IMR-90 (cell line): ENCODE measurements around the gene EXO1. TPM values are rescaled to one million over a fixed set of nuclear protein-coding genes. Genes with fewer than 3 reads are reported as not detected.

Source experiments
- ATAC-seq: fragments of 200-7000 bp; cut with Tn5 transposase; 2 replicates; pipeline ENCODE4 v1.9.1; 2020; ENCODE audit warnings: low read depth, mild to moderate bottlenecking, moderate library complexity
- BruUV-seq: library from RNA; stranded (reverse); fragments of 400-500 nt; replicated peaks from 2 replicates; lab custom pipeline; 2021; lab: Mats Ljungman, UMichigan
- CTCF ChIA-PET: fragments of 300-600 bp; formaldehyde crosslinking; extraction: SDS; loops from one replicate; lab custom pipeline; 2021; ENCODE audit warnings: antibody characterized with exemption; lab: Yijun Ruan, JAX
- POLR2A ChIA-PET: fragments of 300-600 bp; sonication (Branson Sonifier 250); formaldehyde crosslinking; loops from one replicate; lab custom pipeline; 2022; ENCODE audit warnings: antibody characterized with exemption; ENCODE audit not compliant: unreplicated experiment; lab: Charles Lee
- DNase-seq: peaks from one replicate; pipeline ENCODE4 v3.0.0; 2013
- H2AFZ ChIP-seq: replicated peaks from 2 replicates; pipeline ENCODE3; 2013; ENCODE audit warnings: low read length, mild to moderate bottlenecking; ENCODE audit not compliant: poor library complexity
- H2AK5ac ChIP-seq: 2 replicates; pipeline ENCODE4 v1.6.1; 2013; ENCODE audit warnings: low read depth, low read length, inconsistent platforms
- H2AK9ac ChIP-seq: replicated peaks from 2 replicates; pipeline ENCODE3; 2013; ENCODE audit warnings: mild to moderate bottlenecking, low read depth, low read length, moderate library complexity; ENCODE audit not compliant: poor library complexity
- H2BK120ac ChIP-seq: 2 replicates; pipeline ENCODE4 v1.6.1; 2013; ENCODE audit warnings: low read depth, low read length, inconsistent platforms
- H2BK15ac ChIP-seq: 3 replicates; pipeline ENCODE4 v1.6.1; 2013; ENCODE audit warnings: low read depth, low read length, inconsistent platforms
- H2BK20ac ChIP-seq: 2 replicates; pipeline ENCODE4 v1.6.1; 2013; ENCODE audit warnings: low read depth, mild to moderate bottlenecking, inconsistent platforms, low read length, moderate library complexity
- H2BK5ac ChIP-seq: 2 replicates; pipeline ENCODE4 v1.6.1; 2013; ENCODE audit warnings: mild to moderate bottlenecking, low read depth, low read length, inconsistent platforms; ENCODE audit not compliant: poor library complexity, severe bottlenecking
- H3K14ac ChIP-seq: replicated peaks from 2 replicates; pipeline ENCODE4 v1.6.1; 2013; ENCODE audit warnings: low read depth, low read length, inconsistent platforms
- H3K18ac ChIP-seq: 2 replicates; pipeline ENCODE4 v1.6.1; 2013; ENCODE audit warnings: low read depth, low read length, control low read depth
- H3K23ac ChIP-seq: 2 replicates; pipeline ENCODE4 v1.6.1; 2013; ENCODE audit warnings: low read depth, low read length, inconsistent platforms
- H3K27ac ChIP-seq: 2 replicates; pipeline ENCODE4 v1.5.1; 2013; ENCODE audit warnings: mild to moderate bottlenecking, control low read depth, low read length; ENCODE audit not compliant: insufficient read depth
- H3K27me3 ChIP-seq: 2 replicates; pipeline ENCODE4 v1.6.1; 2013; ENCODE audit warnings: low read length; ENCODE audit not compliant: control insufficient read depth, insufficient read depth
- H3K36me3 ChIP-seq: 2 replicates; pipeline ENCODE4 v1.6.1; 2013; ENCODE audit warnings: low read length, mixed read lengths; ENCODE audit not compliant: control insufficient read depth, insufficient read depth
- H3K4ac ChIP-seq: 2 replicates; pipeline ENCODE4 v1.6.1; 2013; ENCODE audit warnings: low read depth, low read length, inconsistent platforms
- H3K4me1 ChIP-seq: 2 replicates; pipeline ENCODE4 v1.6.1; 2013; ENCODE audit warnings: low read length, mixed read lengths; ENCODE audit not compliant: control insufficient read depth, insufficient read depth
- H3K4me2 ChIP-seq: 2 replicates; pipeline ENCODE4 v1.6.1; 2013; ENCODE audit warnings: low read depth, mild to moderate bottlenecking, control low read depth, low read length, moderate library complexity
- H3K4me3 ChIP-seq: 2 replicates; pipeline ENCODE4 v1.5.1; 2013; ENCODE audit warnings: low read depth, mild to moderate bottlenecking, control low read depth, low read length, moderate library complexity; ENCODE audit not compliant: insufficient read depth
- H3K56ac ChIP-seq: 2 replicates; pipeline ENCODE4 v1.6.1; 2013; ENCODE audit warnings: low read length, inconsistent platforms; ENCODE audit not compliant: insufficient read depth; ENCODE audit errors: extremely low read depth
- H3K79me1 ChIP-seq, 2 experiments: 2 replicates each; pipeline ENCODE4 v1.6.1; 2013; ENCODE audit warnings: low read length in 2 of 2, inconsistent platforms in 1 of 2, low read depth in 1 of 2
- H3K9ac ChIP-seq: 2 replicates; pipeline ENCODE4 v1.6.1; 2013; ENCODE audit warnings: low read depth, low read length, control low read depth
- H3K9me1 ChIP-seq: 2 replicates; pipeline ENCODE4 v1.6.1; 2013; ENCODE audit warnings: low read length, inconsistent platforms; ENCODE audit not compliant: insufficient read depth
- H3K9me3 ChIP-seq: 2 replicates; pipeline ENCODE4 v1.6.1; 2013; ENCODE audit warnings: low read length; ENCODE audit not compliant: control insufficient read depth, insufficient read depth
- H4K20me1 ChIP-seq: 2 replicates; pipeline ENCODE4 v1.6.1; 2013; ENCODE audit warnings: low read length, inconsistent platforms; ENCODE audit not compliant: insufficient read depth
- H4K5ac ChIP-seq: 2 replicates; pipeline ENCODE4 v1.6.1; 2013; ENCODE audit warnings: mild to moderate bottlenecking, low read depth, low read length, control low read depth
- H4K8ac ChIP-seq, 2 experiments: 2 replicates each; pipeline ENCODE4 v1.6.1; 2013; ENCODE audit warnings: low read depth in 2 of 2, low read length in 2 of 2, control low read depth in 1 of 2, inconsistent platforms in 1 of 2
- H4K91ac ChIP-seq: 2 replicates; pipeline ENCODE4 v1.6.1; 2013; ENCODE audit warnings: low read depth, low read length, inconsistent platforms; ENCODE audit not compliant: insufficient read depth
- BHLHE40 ChIP-seq: fragments of 150-350 bp; IDR thresholded peaks from 2 replicates; pipeline ENCODE4 v1.6.1; 2016; ENCODE audit warnings: mild to moderate bottlenecking, low read depth, low read length
- CEBPB ChIP-seq: IDR thresholded peaks from 2 replicates; pipeline ENCODE4 v1.6.1; 2012; ENCODE audit warnings: low read depth, low read length, improper control_type of control experiment
- FOS ChIP-seq: fragments of 150-350 bp; IDR thresholded peaks from 2 replicates; pipeline ENCODE4 v1.6.1; 2016; ENCODE audit warnings: low read depth, low read length
- MXI1 ChIP-seq: IDR thresholded peaks from 2 replicates; pipeline ENCODE4 v1.6.1; 2012; ENCODE audit warnings: low read depth, mild to moderate bottlenecking, low read length, moderate library complexity, borderline replicate concordance
- NFE2L2 ChIP-seq: fragments of 150-350 bp; IDR thresholded peaks from 2 replicates; pipeline ENCODE4 v1.6.1; 2016; ENCODE audit warnings: low read depth, mild to moderate bottlenecking, low read length
- POLR2A ChIP-seq: IDR thresholded peaks from 2 replicates; pipeline ENCODE4 v1.6.1; 2012; ENCODE audit warnings: mild to moderate bottlenecking, low read depth, low read length
- RAD21 ChIP-seq: IDR thresholded peaks from 2 replicates; pipeline ENCODE4 v1.6.1; 2012; ENCODE audit warnings: low read length, improper control_type of control experiment
- RCOR1 ChIP-seq: IDR thresholded peaks from 2 replicates; pipeline ENCODE4 v1.6.1; 2012; ENCODE audit warnings: mild to moderate bottlenecking, low read length, improper control_type of control experiment; ENCODE audit not compliant: insufficient replicate concordance
- SMC3 ChIP-seq: fragments of 150-350 bp; IDR thresholded peaks from 2 replicates; pipeline ENCODE4 v1.6.1; 2016; ENCODE audit warnings: low read depth, mild to moderate bottlenecking, antibody characterized with exemption, low read length, moderate library complexity
- WGBS, 2 experiments: methylation state at CpG; one replicate each; pipeline versions ENCODE4 v1.1.5 to v1.1.7; 2013; ENCODE audit warnings: missing lambda C conversion rate in 2 of 2; ENCODE audit not compliant: insufficient read length in 1 of 2; ENCODE audit errors: extremely low coverage in 2 of 2; 5-methylcytosine and 5-hydroxymethylcytosine counted together
- dilution Hi-C: fragments of 300-500 bp; cut with HindIII; formaldehyde crosslinking; loops from one replicate; pipeline ENCODE4 v1.14.3; 2018; ENCODE audit warnings: low sequenced_read_pairs; ENCODE audit not compliant: unreplicated experiment
- in situ Hi-C: fragments of 300-500 bp; cut with MboI; formaldehyde crosslinking; loops from 3 replicates; pipeline ENCODE4 v1.14.3; 2019; ENCODE audit warnings: low sequenced_read_pairs, inconsistent platforms, mixed read lengths
- intact Hi-C: fragments of 100-400 bp; cut with micrococcal nuclease; formaldehyde crosslinking; loops from 2 replicates; pipeline ENCODE4 v1.10.0; 2022
- polyA plus RNA-seq, 3 experiments: library from polyadenylated mRNA; depleted of rRNA; stranded (reverse); fragments of >200 nt; gene quantifications; 2 replicates each; pipeline ENCODE4 v1.2.3, GENCODE V29; 2012; ENCODE audit warnings: low replicate concordance in 1 of 3
- total RNA-seq: library from RNA; depleted of rRNA; stranded (reverse); fragments of >200 nt; gene quantifications from 2 replicates; pipeline ENCODE4 v1.2.3, GENCODE V29; 2012
- TF ChIP-seq, protein P1 (sequence below): conservative IDR thresholded peaks from 2 replicates; pipeline ENCODE4 v1.5.1; 2012; ENCODE audit warnings: mild to moderate bottlenecking, low read depth, low read length, improper control_type of control experiment
- TF ChIP-seq, protein P2 (sequence below): fragments of 150-350 bp; IDR thresholded peaks from 2 replicates; pipeline ENCODE4 v1.6.1; 2017; ENCODE audit warnings: mild to moderate bottlenecking, antibody characterized with exemption, low read length, low read depth
- TF ChIP-seq, protein P3 (sequence below): fragments of 150-350 bp; IDR thresholded peaks from 2 replicates; pipeline ENCODE4 v1.6.1; 2016; ENCODE audit warnings: low read depth, mild to moderate bottlenecking, low read length, moderate library complexity, borderline replicate concordance

The EXO1 gene
- total and polyA plus RNA-seq, 2 of the 4 experiments (the other 2 are of a cell fraction): 5.1 to 12.9 TPM

DNA sequence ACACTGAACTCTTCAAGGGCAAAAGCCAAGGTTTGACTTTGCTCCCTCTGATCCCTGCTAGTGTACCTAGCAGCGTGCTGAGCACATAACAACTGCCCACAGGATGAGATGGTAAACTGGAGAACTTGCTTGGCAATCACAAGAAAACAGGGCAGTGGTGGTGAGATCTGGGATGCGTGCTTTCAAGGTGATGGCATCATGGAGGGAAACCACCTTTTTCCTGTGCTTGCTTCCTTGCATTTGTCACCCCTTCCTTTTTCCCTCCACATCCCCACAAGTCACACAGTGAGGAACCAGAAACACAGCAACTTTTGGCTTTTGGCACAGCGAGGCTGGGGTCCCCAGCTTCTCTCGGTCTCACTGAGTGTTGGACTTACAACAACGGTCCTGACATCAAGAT is 78.1 kb downstream of the EXO1 start:
- Histone ChIP-seq H3K79me1 (no peaks in the 10 kb centered on the region), H2BK15ac (no peak overlapping the region), H2AK9ac (no peak overlapping the region), H3K4me1 (no peaks in the 10 kb centered on the region), H3K9ac (no peak overlapping the region), H3K27ac (no peak overlapping the region), H2AK5ac (no peak overlapping the region), H3K23ac (no peak overlapping the region), H3K18ac (no peak overlapping the region), H2BK120ac (no peak overlapping the region), H3K27me3 (no peaks in the 10 kb centered on the region), H3K14ac (no peak overlapping the region), H3K4ac (no peak overlapping the region), H4K91ac (no peak overlapping the region), H3K4me3 (no peak overlapping the region), H3K36me3 (no peaks in the 10 kb centered on the region), H3K56ac (no peak overlapping the region), H3K4me2 (no peak overlapping the region), H4K20me1 (no peaks in the 10 kb centered on the region), H2AFZ (no peak overlapping the region), H2BK5ac (no peak overlapping the region), H3K9me1 (no peaks in the 10 kb centered on the region), H4K5ac (no peak overlapping the region), H2BK20ac (no peak overlapping the region), H3K9me3 (no peaks in the 10 kb centered on the region), H4K8ac (no peak overlapping the region)
- BruUV-seq: no TSS peak
- 80% methylated on average over 2 of the region's 5 CpGs; no CpG with 5 or more reads in 1 of the 2 experiments for WGBS, 2 experiments
- ATAC-seq (no peak), DNase-seq (no peak)
- in situ Hi-C loops (no loop called here), dilution Hi-C loops (no loop called here), intact Hi-C loops (no loop called here)
- TF ChIP-seq RCOR1: no peak
- TF ChIP-seq CEBPB: no peak
- TF ChIP-seq POLR2A: no peak
- no peak for TF ChIP-seq RAD21
- no peak for TF ChIP-seq MXI1
- TF ChIP-seq BHLHE40: no peak
- no peak for TF ChIP-seq SMC3
- TF ChIP-seq, protein P1, sequence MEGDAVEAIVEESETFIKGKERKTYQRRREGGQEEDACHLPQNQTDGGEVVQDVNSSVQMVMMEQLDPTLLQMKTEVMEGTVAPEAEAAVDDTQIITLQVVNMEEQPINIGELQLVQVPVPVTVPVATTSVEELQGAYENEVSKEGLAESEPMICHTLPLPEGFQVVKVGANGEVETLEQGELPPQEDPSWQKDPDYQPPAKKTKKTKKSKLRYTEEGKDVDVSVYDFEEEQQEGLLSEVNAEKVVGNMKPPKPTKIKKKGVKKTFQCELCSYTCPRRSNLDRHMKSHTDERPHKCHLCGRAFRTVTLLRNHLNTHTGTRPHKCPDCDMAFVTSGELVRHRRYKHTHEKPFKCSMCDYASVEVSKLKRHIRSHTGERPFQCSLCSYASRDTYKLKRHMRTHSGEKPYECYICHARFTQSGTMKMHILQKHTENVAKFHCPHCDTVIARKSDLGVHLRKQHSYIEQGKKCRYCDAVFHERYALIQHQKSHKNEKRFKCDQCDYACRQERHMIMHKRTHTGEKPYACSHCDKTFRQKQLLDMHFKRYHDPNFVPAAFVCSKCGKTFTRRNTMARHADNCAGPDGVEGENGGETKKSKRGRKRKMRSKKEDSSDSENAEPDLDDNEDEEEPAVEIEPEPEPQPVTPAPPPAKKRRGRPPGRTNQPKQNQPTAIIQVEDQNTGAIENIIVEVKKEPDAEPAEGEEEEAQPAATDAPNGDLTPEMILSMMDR: no peak
- TF ChIP-seq, protein P2, sequence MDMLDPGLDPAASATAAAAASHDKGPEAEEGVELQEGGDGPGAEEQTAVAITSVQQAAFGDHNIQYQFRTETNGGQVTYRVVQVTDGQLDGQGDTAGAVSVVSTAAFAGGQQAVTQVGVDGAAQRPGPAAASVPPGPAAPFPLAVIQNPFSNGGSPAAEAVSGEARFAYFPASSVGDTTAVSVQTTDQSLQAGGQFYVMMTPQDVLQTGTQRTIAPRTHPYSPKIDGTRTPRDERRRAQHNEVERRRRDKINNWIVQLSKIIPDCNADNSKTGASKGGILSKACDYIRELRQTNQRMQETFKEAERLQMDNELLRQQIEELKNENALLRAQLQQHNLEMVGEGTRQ: no peak
- no peak for TF ChIP-seq FOS
- TF ChIP-seq, protein P3, sequence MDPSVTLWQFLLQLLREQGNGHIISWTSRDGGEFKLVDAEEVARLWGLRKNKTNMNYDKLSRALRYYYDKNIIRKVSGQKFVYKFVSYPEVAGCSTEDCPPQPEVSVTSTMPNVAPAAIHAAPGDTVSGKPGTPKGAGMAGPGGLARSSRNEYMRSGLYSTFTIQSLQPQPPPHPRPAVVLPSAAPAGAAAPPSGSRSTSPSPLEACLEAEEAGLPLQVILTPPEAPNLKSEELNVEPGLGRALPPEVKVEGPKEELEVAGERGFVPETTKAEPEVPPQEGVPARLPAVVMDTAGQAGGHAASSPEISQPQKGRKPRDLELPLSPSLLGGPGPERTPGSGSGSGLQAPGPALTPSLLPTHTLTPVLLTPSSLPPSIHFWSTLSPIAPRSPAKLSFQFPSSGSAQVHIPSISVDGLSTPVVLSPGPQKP: no peak
- no peak for TF ChIP-seq NFE2L2
- POLR2A ChIA-PET: no interaction called here
- CTCF ChIA-PET: no interaction called here
